ENCODE data around the gene BEND3. TPM values are rescaled to one million over a fixed set of nuclear protein-coding genes. Genes with fewer than 3 reads are reported as not detected.
"Not testable (repeated sequence)": the region's sequence is repeated elsewhere in the genome, so short reads cannot be mapped to it uniquely, and the experiment has no call there.

Gene BEND3
- total RNA-seq, 1 donor from 2014 or later: 4.4 TPM

DNA sequence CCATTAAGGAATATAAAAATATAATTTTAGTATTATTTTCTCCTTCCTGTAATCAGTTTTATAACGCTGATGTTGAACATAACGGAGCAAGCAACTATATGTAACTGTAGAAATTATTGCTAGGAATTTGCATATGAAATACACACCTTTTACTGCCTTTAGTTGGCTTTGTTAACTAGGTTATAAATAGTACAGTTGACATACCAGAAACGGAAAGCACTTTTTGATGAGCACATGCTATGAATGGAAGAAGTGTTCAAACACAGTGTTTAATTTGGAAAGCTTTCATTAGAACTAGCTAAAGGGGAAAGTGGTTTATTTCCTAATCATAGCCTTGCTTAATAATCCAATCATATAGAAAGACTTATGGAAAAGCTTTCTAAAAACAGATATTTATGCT lies 25.3 kb upstream of the BEND3 start:
- no peaks in the 10 kb centered on the region for H3K79me2 ChIP-seq (ENCODE audit: insufficient read depth, low read length)
- no peaks in the 10 kb centered on the region for H3K27me3 ChIP-seq (ENCODE audit: insufficient read depth, low read length)
- H3K27ac Mint-ChIP-seq (ENCODE audit: unreplicated experiment): no peak overlapping the region
- no peaks in the 10 kb centered on the region for H3K36me3 ChIP-seq (ENCODE audit: insufficient read depth, low read length)
- no peaks in the 10 kb centered on the region for H3K9me3 Mint-ChIP-seq (ENCODE audit: unreplicated experiment)
- no peaks in the 10 kb centered on the region for H3K9me3 ChIP-seq (ENCODE audit: insufficient read depth, low read depth, low read length)
- H3K4me3 ChIP-seq (ENCODE audit: insufficient read depth, low read depth, low read length): no peak overlapping the region
- DNase-seq (ENCODE audit: low read depth) (no peak), FAIRE-seq (no peak)
- H3K36me3 Mint-ChIP-seq (ENCODE audit: low read depth, unreplicated experiment): no peaks in the 10 kb centered on the region
- H2AFZ ChIP-seq (ENCODE audit: low read depth, low read length): no peak overlapping the region
- no peak overlapping the region for H3K4me3 Mint-ChIP-seq (ENCODE audit: unreplicated experiment)
- H3K4me1 Mint-ChIP-seq (ENCODE audit: low read depth, unreplicated experiment): no peaks in the 10 kb centered on the region
- H3K27me3 Mint-ChIP-seq (ENCODE audit: low read depth, unreplicated experiment): no peaks in the 10 kb centered on the region
- H3K4me2 ChIP-seq (ENCODE audit: low read length): no peak overlapping the region
- H3K9ac ChIP-seq (ENCODE audit: low read length): no peak overlapping the region
- no peaks in the 10 kb centered on the region for H3K4me1 ChIP-seq (ENCODE audit: insufficient read depth, low read length)
- H4K20me1 ChIP-seq (ENCODE audit: insufficient read depth, low read length): no peaks in the 10 kb centered on the region
- TF ChIP-seq EZH2 (IDR thresholded peaks at IDR 0.05; ENCODE audit: insufficient read depth, low read length): no peak
- TF ChIP-seq, protein P1, sequence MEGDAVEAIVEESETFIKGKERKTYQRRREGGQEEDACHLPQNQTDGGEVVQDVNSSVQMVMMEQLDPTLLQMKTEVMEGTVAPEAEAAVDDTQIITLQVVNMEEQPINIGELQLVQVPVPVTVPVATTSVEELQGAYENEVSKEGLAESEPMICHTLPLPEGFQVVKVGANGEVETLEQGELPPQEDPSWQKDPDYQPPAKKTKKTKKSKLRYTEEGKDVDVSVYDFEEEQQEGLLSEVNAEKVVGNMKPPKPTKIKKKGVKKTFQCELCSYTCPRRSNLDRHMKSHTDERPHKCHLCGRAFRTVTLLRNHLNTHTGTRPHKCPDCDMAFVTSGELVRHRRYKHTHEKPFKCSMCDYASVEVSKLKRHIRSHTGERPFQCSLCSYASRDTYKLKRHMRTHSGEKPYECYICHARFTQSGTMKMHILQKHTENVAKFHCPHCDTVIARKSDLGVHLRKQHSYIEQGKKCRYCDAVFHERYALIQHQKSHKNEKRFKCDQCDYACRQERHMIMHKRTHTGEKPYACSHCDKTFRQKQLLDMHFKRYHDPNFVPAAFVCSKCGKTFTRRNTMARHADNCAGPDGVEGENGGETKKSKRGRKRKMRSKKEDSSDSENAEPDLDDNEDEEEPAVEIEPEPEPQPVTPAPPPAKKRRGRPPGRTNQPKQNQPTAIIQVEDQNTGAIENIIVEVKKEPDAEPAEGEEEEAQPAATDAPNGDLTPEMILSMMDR (IDR thresholded peaks at IDR 0.05; ENCODE audit: insufficient read depth, low read depth, low read length): no peak
- no peak overlapping the region for H3K27ac ChIP-seq (ENCODE audit: low read depth, low read length)

DNA sequence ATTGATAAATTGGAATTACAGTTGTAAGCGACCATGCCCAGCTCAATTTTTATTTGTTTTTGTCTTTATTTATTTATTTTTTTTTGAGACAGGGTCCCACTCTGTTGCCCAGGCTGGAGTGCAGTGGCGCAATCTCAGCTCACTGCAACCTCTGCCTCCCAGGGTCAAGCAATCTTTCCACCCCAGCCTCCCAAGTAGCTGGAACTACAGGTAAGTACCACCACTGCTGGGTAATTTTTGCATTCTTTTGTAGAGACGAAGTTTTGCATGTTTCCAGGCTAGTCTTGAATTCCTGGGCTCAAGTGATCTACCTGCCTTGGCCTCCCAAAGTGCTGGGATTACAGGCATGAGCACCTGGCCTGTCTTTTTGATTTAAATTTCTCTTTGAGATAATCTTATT lies 21.0 kb upstream of the BEND3 start:
- not testable (repeated sequence) for H3K27ac ChIP-seq (ENCODE audit: low read depth, low read length); H3K9ac ChIP-seq (ENCODE audit: low read length); H3K4me1 ChIP-seq (ENCODE audit: insufficient read depth, low read length); H3K9me3 Mint-ChIP-seq (ENCODE audit: unreplicated experiment); H3K27me3 Mint-ChIP-seq (ENCODE audit: low read depth, unreplicated experiment); H3K4me1 Mint-ChIP-seq (ENCODE audit: low read depth, unreplicated experiment); H2AFZ ChIP-seq (ENCODE audit: low read depth, low read length); H3K27ac Mint-ChIP-seq (ENCODE audit: unreplicated experiment); H3K27me3 ChIP-seq (ENCODE audit: insufficient read depth, low read length); H3K4me3 Mint-ChIP-seq (ENCODE audit: unreplicated experiment); H3K9me3 ChIP-seq (ENCODE audit: insufficient read depth, low read depth, low read length); H3K79me2 ChIP-seq (ENCODE audit: insufficient read depth, low read length); H3K36me3 ChIP-seq (ENCODE audit: insufficient read depth, low read length); DNase-seq (ENCODE audit: low read depth); H4K20me1 ChIP-seq (ENCODE audit: insufficient read depth, low read length); H3K4me3 ChIP-seq (ENCODE audit: insufficient read depth, low read depth, low read length); H3K4me2 ChIP-seq (ENCODE audit: low read length); FAIRE-seq; H3K36me3 Mint-ChIP-seq (ENCODE audit: low read depth, unreplicated experiment)

DNA sequence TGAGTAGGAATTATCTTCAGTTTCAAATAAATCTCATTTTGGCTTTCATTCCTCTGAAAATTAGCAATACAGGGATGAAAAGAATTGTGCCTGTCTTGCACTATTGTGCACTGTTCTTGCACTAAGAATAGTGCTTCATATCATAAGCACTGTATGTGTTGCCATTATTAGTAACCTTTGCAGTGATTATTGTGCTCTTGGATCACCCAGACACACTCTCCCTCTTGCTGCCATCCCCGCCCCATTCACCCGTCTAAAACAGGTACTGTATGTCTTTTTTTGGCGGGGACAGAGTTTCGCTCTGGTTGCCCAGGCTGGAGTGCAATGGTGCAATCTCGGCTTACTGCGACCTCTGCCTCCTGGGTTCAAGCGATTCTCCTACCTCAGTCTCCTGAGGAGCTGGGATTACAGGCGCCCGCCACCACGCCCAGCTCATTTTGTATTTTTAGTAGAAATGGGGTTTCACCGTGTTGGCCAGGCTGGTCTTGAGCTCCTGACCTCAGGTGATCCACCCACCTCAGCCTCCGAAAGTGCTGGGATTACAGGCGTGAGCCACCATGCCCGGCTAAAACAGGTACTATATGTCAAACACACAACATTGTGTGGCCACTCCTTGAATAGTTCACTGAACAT lies 19.8 kb upstream of the BEND3 start:
- H3K36me3 ChIP-seq (ENCODE audit: insufficient read depth, low read length); H3K27me3 Mint-ChIP-seq (ENCODE audit: low read depth, unreplicated experiment); H3K4me2 ChIP-seq (ENCODE audit: low read length); FAIRE-seq; DNase-seq (ENCODE audit: low read depth); H3K9ac ChIP-seq (ENCODE audit: low read length); H3K9me3 Mint-ChIP-seq (ENCODE audit: unreplicated experiment); H3K27ac Mint-ChIP-seq (ENCODE audit: unreplicated experiment); H3K79me2 ChIP-seq (ENCODE audit: insufficient read depth, low read length); H3K27ac ChIP-seq (ENCODE audit: low read depth, low read length); H2AFZ ChIP-seq (ENCODE audit: low read depth, low read length); H3K4me1 ChIP-seq (ENCODE audit: insufficient read depth, low read length); H3K4me3 ChIP-seq (ENCODE audit: insufficient read depth, low read depth, low read length); H4K20me1 ChIP-seq (ENCODE audit: insufficient read depth, low read length); H3K4me1 Mint-ChIP-seq (ENCODE audit: low read depth, unreplicated experiment); H3K36me3 Mint-ChIP-seq (ENCODE audit: low read depth, unreplicated experiment); H3K27me3 ChIP-seq (ENCODE audit: insufficient read depth, low read length); H3K9me3 ChIP-seq (ENCODE audit: insufficient read depth, low read depth, low read length); H3K4me3 Mint-ChIP-seq (ENCODE audit: unreplicated experiment): not testable (repeated sequence)
